Pulmonary artery endothelial cell (primary cell): ENCODE results near the gene NVL. TPM values are rescaled to one million over a fixed set of nuclear protein-coding genes. Genes with fewer than 3 reads are reported as not detected.

Experiments
- total RNA-seq: library from RNA; depleted of rRNA; stranded (reverse); fragments of >200 nt; gene quantifications from 2 replicates; pipeline ENCODE4 v1.2.3, GENCODE V29; 2014

The NVL gene
- total RNA-seq, 1 donor from 2014 or later, result 27.0 TPM

Other genes starting within 250 kb of the NVL start
- 46.6 and 56.5 TPM in 2 replicates for gene FBXO28, start 216.1 kb downstream of the NVL start, total RNA-seq
- gene DEGS1, start 146.9 kb downstream of the NVL start, total RNA-seq, result 77.7 and 88.4 TPM in 2 replicates
- gene CNIH4, start 26.7 kb upstream of the NVL start, total RNA-seq, result 110 and 183 TPM in 2 replicates
- 59.7 and 61.0 TPM in 2 replicates for gene WDR26, start 104.6 kb upstream of the NVL start, total RNA-seq